Measurements from ENCODE around the gene CLHC1.

The CLHC1 gene

GRCh38 chr2:55163274-55163721 is 68.8 kb downstream of the CLHC1 start:
- no peak overlapping the region for H3K27ac ChIP-seq (ENCODE audit: extremely low read depth, low read depth, low read length)
- no peaks in the 10 kb centered on the region for H3K4me1 ChIP-seq (ENCODE audit: control insufficient read depth, insufficient read depth, low read length)
- ChIA-PET POLR2A (interaction anchor here (1.4 kb wide), 1 partner anchor 113 kb away, joined by 5 read pairs; the partner anchor contains the start of gene RTN4), CTCF (interaction anchor here (0.8 to 1.5 kb wide), 3 partner anchors 8 to 114 kb away, joined by 3 to 4 read pairs (median 4); no protein-coding TSS in a partner anchor)
- H3K36me3 ChIP-seq (ENCODE audit: control insufficient read depth in 2 of 2, insufficient read depth in 1 of 2, low read length in 2 of 2), result no peaks in the 10 kb centered on the region
- H3K9me3 ChIP-seq (ENCODE audit: control insufficient read depth, insufficient read depth, low read depth, low read length), result no peaks in the 10 kb centered on the region
- no peak for TF ChIP-seq ZNF19 (tag by site-specific recombination; IDR thresholded peaks at IDR 0.05; ENCODE audit: low read depth)
- no peak for TF ChIP-seq ZNF677 (tag by site-specific recombination; IDR thresholded peaks at IDR 0.05)
- no peak for TF ChIP-seq ZNF433 (tag by site-specific recombination; IDR thresholded peaks at IDR 0.05; ENCODE audit: low read depth)
- no peak for TF ChIP-seq ZBTB21 (tag by site-specific recombination; IDR thresholded peaks at IDR 0.05)
- TF ChIP-seq PRDM6 (tag by site-specific recombination; IDR thresholded peaks at IDR 0.05), result no peak
- TF ChIP-seq ZSCAN16 (tag by site-specific recombination; IDR thresholded peaks at IDR 0.05), result no peak
- TF ChIP-seq SETDB1 (IDR thresholded peaks at IDR 0.05; ENCODE audit: insufficient read length, low read length), result no peak
- no peak for TF ChIP-seq ZNF311 (tag by site-specific recombination; IDR thresholded peaks at IDR 0.05; ENCODE audit: borderline replicate concordance)
- TF ChIP-seq OSR2 (tag by site-specific recombination; IDR thresholded peaks at IDR 0.05), result no peak
- no peak for TF ChIP-seq ZNF488 (tag by site-specific recombination; IDR thresholded peaks at IDR 0.05)
- TF ChIP-seq ZNF670 (tag by site-specific recombination; IDR thresholded peaks at IDR 0.05; ENCODE audit: low read depth), result no peak
- no peak for TF ChIP-seq ZNF302 (tag by site-specific recombination; IDR thresholded peaks at IDR 0.05; ENCODE audit: low read depth)
- no peak for TF ChIP-seq ZNF544 (tag by site-specific recombination; IDR thresholded peaks at IDR 0.05)
- no peak for TF ChIP-seq ZNF837 (tag by site-specific recombination; IDR thresholded peaks at IDR 0.05)
- no peak overlapping the region for H3K4me3 ChIP-seq (ENCODE audit: low read depth, low read length)

- TF ChIP-seq ZNF175 (tag by site-specific recombination; IDR thresholded peaks at IDR 0.05) (no peak), PRDM10 (tag by site-specific recombination; IDR thresholded peaks at IDR 0.05) (0 out of 2 replicates have a peak, but pooled peaks have one; percentile 20)
- Histone ChIP-seq H3K4me3 (ENCODE audit: low read depth, low read length) (no peak overlapping the region), H3K9me3 (ENCODE audit: control insufficient read depth, insufficient read depth, low read depth, low read length) (no peaks in the 10 kb centered on the region), H3K36me3 (ENCODE audit: control insufficient read depth in 2 of 2, insufficient read depth in 1 of 2, low read length in 2 of 2) (no peaks in the 10 kb centered on the region), H3K27ac (ENCODE audit: extremely low read depth, low read depth, low read length) (no peak overlapping the region), H3K4me1 (ENCODE audit: control insufficient read depth, insufficient read depth, low read length) (0 out of 2 replicates have a peak, but pooled peaks cover 3% of the 10 kb centered on the region)
- POLR2A ChIA-PET, result interaction anchor here (0.9 to 1.4 kb wide), 2 partner anchors 13 to 112 kb away, joined by 3 to 5 read pairs; partner anchors contain the start of gene RTN4
- CTCF ChIA-PET, result interaction anchor here (0.8 to 1.3 kb wide), 3 partner anchors 9 to 323 kb away, joined by 3 to 4 read pairs (median 3); no protein-coding TSS in a partner anchor
Measured at GRCh38 chr2:55162284-55163006, 69.6 kb downstream of the CLHC1 start.

All from HEK293 (cell line).